ENCODE measurements around the gene KSR2. TPM values are rescaled to one million over a fixed set of nuclear protein-coding genes. Genes with fewer than 3 reads are reported as not detected.
"Not testable (repeated sequence)": the region's sequence is repeated elsewhere in the genome, so short reads cannot be mapped to it uniquely, and the experiment has no call there.

The KSR2 gene
- polyA plus RNA-seq, 1 experiment = not detected

GRCh38 chr12:117762143-117762542, 206.6 kb downstream of the KSR2 start:
- POLR2A ChIA-PET = no interaction called here
- CTCF ChIA-PET = no interaction called here
- DNase-seq (ENCODE audit: low read depth) = no peak
- H3K27me3 ChIP-seq (ENCODE audit: control insufficient read depth, insufficient read depth, low read length) = no peaks in the 10 kb centered on the region
- no peak for TF ChIP-seq CTCF (IDR thresholded peaks at IDR 0.05; ENCODE audit: insufficient read depth, low read depth, low read length)
- H3K36me3 ChIP-seq (ENCODE audit: control insufficient read depth, insufficient read depth, low read length) = no peaks in the 10 kb centered on the region
- H3K4me3 ChIP-seq (ENCODE audit: low read depth, low read length) = no peak overlapping the region

GRCh38 chr12:117761528-117762100, 207.2 kb downstream of the KSR2 start:
- ChIA-PET POLR2A (no interaction called here), CTCF (no interaction called here)
- TF ChIP-seq CTCF (IDR thresholded peaks at IDR 0.05; ENCODE audit: insufficient read depth, low read depth, low read length) = no peak
- DNase-seq (ENCODE audit: low read depth) = no peak
- no peak overlapping the region for H3K4me3 ChIP-seq (ENCODE audit: low read depth, low read length)
- no peaks in the 10 kb centered on the region for H3K27me3 ChIP-seq (ENCODE audit: control insufficient read depth, insufficient read depth, low read length)
- no peaks in the 10 kb centered on the region for H3K36me3 ChIP-seq (ENCODE audit: control insufficient read depth, insufficient read depth, low read length)

GRCh38 chr12:117760990-117761389, 207.8 kb downstream of the KSR2 start:
- H3K4me3 ChIP-seq (ENCODE audit: low read depth, low read length) = no peak overlapping the region
- H3K27me3 ChIP-seq (ENCODE audit: control insufficient read depth, insufficient read depth, low read length) = no peaks in the 10 kb centered on the region; the same call in 1 of the 2 replicates
- DNase-seq (ENCODE audit: low read depth) = no peak
- H3K36me3 ChIP-seq (ENCODE audit: control insufficient read depth, insufficient read depth, low read length) = no peaks in the 10 kb centered on the region
- TF ChIP-seq CTCF (IDR thresholded peaks at IDR 0.05; ENCODE audit: insufficient read depth, low read depth, low read length) = no peak
- ChIA-PET CTCF (no interaction called here), POLR2A (no interaction called here)

GRCh38 chr12:117750657-117751056, 218.1 kb downstream of the KSR2 start:
- no peak for DNase-seq (ENCODE audit: low read depth)
- POLR2A ChIA-PET = no interaction called here
- H3K27me3 ChIP-seq (ENCODE audit: control insufficient read depth, insufficient read depth, low read length) = no peaks in the 10 kb centered on the region
- CTCF ChIA-PET = no interaction called here
- H3K4me3 ChIP-seq (ENCODE audit: low read depth, low read length) = no peak overlapping the region
- H3K36me3 ChIP-seq (ENCODE audit: control insufficient read depth, insufficient read depth, low read length) = no peaks in the 10 kb centered on the region
- no peak for TF ChIP-seq CTCF (IDR thresholded peaks at IDR 0.05; ENCODE audit: insufficient read depth, low read depth, low read length)

GRCh38 chr12:117749431-117749830, 219.4 kb downstream of the KSR2 start:
- Histone ChIP-seq H3K4me3 (ENCODE audit: low read depth, low read length) (no peak overlapping the region), H3K36me3 (ENCODE audit: control insufficient read depth, insufficient read depth, low read length) (no peaks in the 10 kb centered on the region), H3K27me3 (ENCODE audit: control insufficient read depth, insufficient read depth, low read length) (no peaks in the 10 kb centered on the region)
- TF ChIP-seq CTCF (IDR thresholded peaks at IDR 0.05; ENCODE audit: insufficient read depth, low read depth, low read length) = no peak
- CTCF ChIA-PET = no interaction called here
- POLR2A ChIA-PET = no interaction called here
- DNase-seq (ENCODE audit: low read depth) = no peak

- CTCF ChIA-PET; H3K27me3 ChIP-seq (ENCODE audit: control insufficient read depth, insufficient read depth, low read length); POLR2A ChIA-PET; DNase-seq (ENCODE audit: low read depth); H3K4me3 ChIP-seq (ENCODE audit: low read depth, low read length); H3K36me3 ChIP-seq (ENCODE audit: control insufficient read depth, insufficient read depth, low read length): not testable (repeated sequence)
Measured at GRCh38 chr12:117746358-117746757, 222.4 kb downstream of the KSR2 start.

Data from BJ (cell line).